NT2/D1 (cell line): ENCODE data around the gene PTPRN2.
A peak's percentile ranks its signal among the peaks of the same experiment; 100 is the strongest.

ENCODE experiments used
- DNase-seq: peaks from one replicate; pipeline ENCODE4 v3.0.0-alpha.2; 2011; ENCODE audit warnings: low read depth, low spot score
- H3K27me3 ChIP-seq: 2 replicates; pipeline ENCODE4 v1.6.0; 2011; ENCODE audit warnings: mild to moderate bottlenecking; ENCODE audit not compliant: insufficient read length, insufficient read depth
- H3K36me3 ChIP-seq: 2 replicates; pipeline ENCODE4 v1.6.1; 2011; ENCODE audit warnings: mild to moderate bottlenecking, low read length, mixed read lengths; ENCODE audit not compliant: insufficient read depth, insufficient read length
- H3K4me1 ChIP-seq: 2 replicates; pipeline ENCODE4 v1.5.1; 2011; ENCODE audit not compliant: insufficient read depth, insufficient read length
- H3K4me3 ChIP-seq: 2 replicates; pipeline ENCODE4 v1.5.1; 2011; ENCODE audit warnings: low read depth; ENCODE audit not compliant: insufficient read length
- H3K9ac ChIP-seq: 2 replicates; pipeline ENCODE4 v1.6.0; 2011; ENCODE audit warnings: low read depth; ENCODE audit not compliant: insufficient read length
- H3K9me3 ChIP-seq: 2 replicates; pipeline ENCODE4 v1.5.1; 2011; ENCODE audit warnings: mild to moderate bottlenecking, low read length; ENCODE audit not compliant: insufficient read depth
- SUZ12 ChIP-seq: IDR thresholded peaks from 2 replicates; pipeline ENCODE4 v1.6.1; 2011; ENCODE audit not compliant: insufficient read length, insufficient read depth; ENCODE audit errors: extremely low read depth
- YY1 ChIP-seq: IDR thresholded peaks from 2 replicates; pipeline ENCODE4 v1.6.1; 2011; ENCODE audit not compliant: insufficient read length, insufficient read depth
- ZNF274 ChIP-seq: IDR thresholded peaks from 2 replicates; pipeline ENCODE4 v1.6.1; 2011; ENCODE audit warnings: mild to moderate bottlenecking, low read depth, low read length

PTPRN2 gene

GRCh38 chr7:158239290-158239981 is 348.2 kb downstream of the PTPRN2 start:
- Histone ChIP-seq H3K4me1 (peaks cover 5% of the 10 kb centered on the region), H3K4me3 (no peak overlapping the region), H3K27me3 (no peaks in the 10 kb centered on the region), H3K9ac (no peak overlapping the region), H3K9me3 (no peaks in the 10 kb centered on the region), H3K36me3 (no peaks in the 10 kb centered on the region)
- TF ChIP-seq YY1 (no peak), ZNF274 (no peak), SUZ12 (no peak)
- no peak for DNase-seq

- DNase-seq, result no peak
- Histone ChIP-seq H3K4me3 (no peak overlapping the region), H3K27me3 (no peaks in the 10 kb centered on the region), H3K9ac (no peak overlapping the region), H3K9me3 (no peaks in the 10 kb centered on the region), H3K4me1 (peaks cover 5% of the 10 kb centered on the region), H3K36me3 (no peaks in the 10 kb centered on the region)
- no peak for TF ChIP-seq ZNF274
- TF ChIP-seq YY1, result no peak
- no peak for TF ChIP-seq SUZ12
These were observed 348.9 kb downstream of the PTPRN2 start for GRCh38 chr7:158238616-158239289.

- H3K9ac ChIP-seq, result no peak overlapping the region
- H3K27me3 ChIP-seq, result no peaks in the 10 kb centered on the region
- H3K4me3 ChIP-seq, result no peak overlapping the region
- TF ChIP-seq SUZ12 (no peak), YY1 (no peak), ZNF274 (no peak)
- H3K36me3 ChIP-seq, result no peaks in the 10 kb centered on the region
- no peaks in the 10 kb centered on the region for H3K9me3 ChIP-seq
- DNase-seq, result no peak
- H3K4me1 ChIP-seq, result peaks cover 5% of the 10 kb centered on the region
These were observed 349.8 kb downstream of the PTPRN2 start for GRCh38 chr7:158237672-158238335.

DNA sequence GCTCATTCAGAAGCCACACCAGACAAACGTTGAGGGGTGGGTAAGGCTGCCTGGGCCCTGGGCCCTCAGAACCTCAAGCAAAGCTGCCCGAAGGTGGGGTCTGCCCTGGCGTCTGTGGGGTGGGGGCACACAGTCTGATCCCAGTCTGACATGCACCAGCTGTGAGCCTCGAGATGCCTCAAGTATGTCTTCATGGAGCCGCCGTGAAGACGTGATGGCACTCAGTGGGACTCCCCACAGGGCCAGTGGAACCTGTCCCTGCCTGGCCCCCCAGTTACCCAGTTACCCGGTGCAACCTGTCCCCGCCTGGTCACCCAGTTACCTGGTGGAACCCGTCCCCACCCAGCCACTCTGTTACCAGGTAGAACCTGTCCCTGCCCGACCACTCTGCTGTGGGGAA is 351.2 kb downstream of the PTPRN2 start:
- Histone ChIP-seq H3K36me3 (no peaks in the 10 kb centered on the region), H3K27me3 (no peaks in the 10 kb centered on the region), H3K9ac (no peak overlapping the region), H3K4me3 (no peak overlapping the region), H3K9me3 (no peaks in the 10 kb centered on the region), H3K4me1 (peaks cover 5% of the 10 kb centered on the region)
- TF ChIP-seq SUZ12, result no peak
- no peak for TF ChIP-seq ZNF274
- TF ChIP-seq YY1, result no peak
- no peak for DNase-seq

DNA sequence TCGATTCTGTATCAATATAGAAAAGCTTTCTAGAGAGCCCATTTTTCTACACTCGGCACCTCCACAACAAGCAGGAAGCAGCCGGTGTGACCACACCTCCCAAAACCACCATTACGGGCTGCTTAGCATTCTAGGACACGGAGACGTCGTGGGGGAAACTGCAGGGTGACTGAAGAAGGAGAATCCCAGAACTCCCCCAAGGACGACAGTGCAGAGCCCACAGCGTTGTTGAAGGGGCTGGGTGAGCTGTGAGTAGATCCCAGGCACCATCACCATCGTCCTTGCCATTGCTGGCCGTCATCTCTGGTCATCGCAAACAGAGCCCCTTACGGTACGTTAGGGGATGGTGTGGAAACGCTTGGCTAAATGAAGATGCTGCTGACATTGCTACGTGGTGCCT is 351.8 kb downstream of the PTPRN2 start:
- no peaks in the 10 kb centered on the region for H3K27me3 ChIP-seq
- 0 out of 2 replicates have a peak, but pooled peaks cover 3% of the 10 kb centered on the region for H3K9me3 ChIP-seq
- no peaks in the 10 kb centered on the region for H3K36me3 ChIP-seq
- TF ChIP-seq YY1 (no peak), ZNF274 (no peak), SUZ12 (no peak)
- H3K9ac ChIP-seq, result no peak overlapping the region
- no peak overlapping the region for H3K4me3 ChIP-seq
- DNase-seq, result no peak
- peaks cover 5% of the 10 kb centered on the region for H3K4me1 ChIP-seq

- Histone ChIP-seq H3K9ac (no peak overlapping the region), H3K36me3 (no peaks in the 10 kb centered on the region), H3K4me1 (peaks cover 2% of the 10 kb centered on the region), H3K27me3 (no peaks in the 10 kb centered on the region), H3K9me3 (peaks cover 21% of the 10 kb centered on the region), H3K4me3 (no peak overlapping the region)
- TF ChIP-seq ZNF274, result no peak
- TF ChIP-seq SUZ12, result no peak
- no peak for TF ChIP-seq YY1
- DNase-seq, result no peak
These were observed 357.7 kb downstream of the PTPRN2 start for GRCh38 chr7:158229945-158230344.

- no peaks in the 10 kb centered on the region for H3K36me3 ChIP-seq
- peak; percentile 51 for DNase-seq
- H3K9me3 ChIP-seq, result peaks cover 21% of the 10 kb centered on the region
- H3K4me3 ChIP-seq, result no peak overlapping the region
- TF ChIP-seq ZNF274 (no peak), SUZ12 (no peak), YY1 (no peak)
- H3K27me3 ChIP-seq, result no peaks in the 10 kb centered on the region
- no peak overlapping the region for H3K9ac ChIP-seq
- peaks cover 2% of the 10 kb centered on the region for H3K4me1 ChIP-seq
These were observed 358.6 kb downstream of the PTPRN2 start for GRCh38 chr7:158228986-158229385.
